Stimulated activated memory B cell treated with anti-CD40 and anti-IgM and Interleukin-4, amounts not matched to agents 10 μg/mL and 1 μg/mL and 100 μg/mL, for 72 hours (primary cell): ENCODE results near the gene TNS3.

Source experiments
- ATAC-seq: fragments of 150-1000 bp; cut with Tn5 transposase; 2 replicates; pipeline ENCODE4 v1.10.0; 2021
- H3K27ac Mint-ChIP-seq: one replicate; pipeline ENCODE4 v1.8.0; 2022; ENCODE audit warnings: mild to moderate bottlenecking, mixed read lengths
- H3K27me3 Mint-ChIP-seq: one replicate; pipeline ENCODE4 v1.8.0; 2022; ENCODE audit warnings: mixed read lengths
- H3K36me3 Mint-ChIP-seq: one replicate; pipeline ENCODE4 v1.8.0; 2022; ENCODE audit warnings: mixed read lengths
- H3K4me1 Mint-ChIP-seq: one replicate; pipeline ENCODE4 v1.8.0; 2022; ENCODE audit warnings: mixed read lengths
- H3K4me3 Mint-ChIP-seq: one replicate; pipeline ENCODE4 v1.8.0; 2022; ENCODE audit warnings: mild to moderate bottlenecking, moderate library complexity, mixed read lengths
- H3K9me3 Mint-ChIP-seq: one replicate; pipeline ENCODE4 v1.8.0; 2022; ENCODE audit warnings: mixed read lengths

The TNS3 gene

DNA sequence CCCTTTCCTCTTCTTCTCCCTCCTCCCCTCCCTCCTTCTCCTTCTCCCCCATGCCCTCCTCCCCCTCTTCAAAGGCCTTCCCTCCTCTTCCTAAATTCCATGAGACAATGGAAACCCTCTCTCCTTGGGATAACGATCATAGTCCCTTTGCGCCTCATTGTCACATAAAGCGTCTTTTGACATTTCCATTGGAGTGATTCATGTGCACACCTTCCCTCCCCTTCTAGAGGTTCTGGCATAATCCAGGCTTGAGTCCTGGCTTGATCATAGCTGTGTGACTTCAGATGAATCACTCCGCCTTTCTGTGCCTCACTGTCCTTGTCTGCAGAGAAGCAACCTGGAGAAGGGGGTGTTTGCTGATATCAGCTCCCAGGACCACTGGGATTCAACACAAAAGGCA is 204.2 kb downstream of the TNS3 start:
- no peaks in the 10 kb centered on the region for H3K4me1 Mint-ChIP-seq
- H3K4me3 Mint-ChIP-seq, result no peak overlapping the region
- H3K9me3 Mint-ChIP-seq, result no peaks in the 10 kb centered on the region
- ATAC-seq, result no peak
- H3K36me3 Mint-ChIP-seq, result peaks cover 20% of the 10 kb centered on the region
- H3K27ac Mint-ChIP-seq, result no peak overlapping the region
- no peaks in the 10 kb centered on the region for H3K27me3 Mint-ChIP-seq

DNA sequence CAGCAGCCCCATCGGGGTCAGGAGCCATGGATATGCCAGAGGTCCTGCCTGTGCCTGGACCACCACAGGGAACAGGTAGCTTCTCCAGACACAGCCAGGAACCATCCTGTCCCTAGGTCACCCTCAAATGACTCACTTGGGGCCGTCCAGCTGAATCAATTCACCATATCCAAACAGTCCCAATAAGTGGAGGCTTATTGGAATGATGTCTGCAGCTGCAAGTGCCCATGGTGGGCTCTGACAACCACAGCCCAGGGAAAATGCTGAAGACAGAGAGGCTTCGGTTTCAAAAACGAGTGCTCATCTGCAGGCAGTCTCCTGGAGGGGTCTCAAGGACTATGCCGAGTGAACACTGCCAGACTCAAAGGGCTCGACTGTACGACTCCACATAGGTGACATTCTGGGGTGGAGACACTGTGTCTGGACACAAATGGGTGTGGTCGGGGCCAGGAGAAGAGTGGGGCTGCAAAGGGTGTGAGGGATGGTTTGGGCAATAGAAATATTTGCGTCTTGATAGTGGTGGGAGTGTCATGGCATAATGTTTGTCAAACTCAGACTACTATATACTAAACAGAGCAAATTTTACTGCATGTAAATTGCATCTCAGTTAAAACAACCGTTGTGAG is 204.8 kb downstream of the TNS3 start:
- Mint-ChIP-seq H3K9me3 (no peaks in the 10 kb centered on the region), H3K4me3 (no peak overlapping the region), H3K36me3 (peaks cover 18% of the 10 kb centered on the region), H3K27me3 (no peaks in the 10 kb centered on the region), H3K27ac (no peak overlapping the region), H3K4me1 (no peaks in the 10 kb centered on the region)
- ATAC-seq, result no peak

DNA sequence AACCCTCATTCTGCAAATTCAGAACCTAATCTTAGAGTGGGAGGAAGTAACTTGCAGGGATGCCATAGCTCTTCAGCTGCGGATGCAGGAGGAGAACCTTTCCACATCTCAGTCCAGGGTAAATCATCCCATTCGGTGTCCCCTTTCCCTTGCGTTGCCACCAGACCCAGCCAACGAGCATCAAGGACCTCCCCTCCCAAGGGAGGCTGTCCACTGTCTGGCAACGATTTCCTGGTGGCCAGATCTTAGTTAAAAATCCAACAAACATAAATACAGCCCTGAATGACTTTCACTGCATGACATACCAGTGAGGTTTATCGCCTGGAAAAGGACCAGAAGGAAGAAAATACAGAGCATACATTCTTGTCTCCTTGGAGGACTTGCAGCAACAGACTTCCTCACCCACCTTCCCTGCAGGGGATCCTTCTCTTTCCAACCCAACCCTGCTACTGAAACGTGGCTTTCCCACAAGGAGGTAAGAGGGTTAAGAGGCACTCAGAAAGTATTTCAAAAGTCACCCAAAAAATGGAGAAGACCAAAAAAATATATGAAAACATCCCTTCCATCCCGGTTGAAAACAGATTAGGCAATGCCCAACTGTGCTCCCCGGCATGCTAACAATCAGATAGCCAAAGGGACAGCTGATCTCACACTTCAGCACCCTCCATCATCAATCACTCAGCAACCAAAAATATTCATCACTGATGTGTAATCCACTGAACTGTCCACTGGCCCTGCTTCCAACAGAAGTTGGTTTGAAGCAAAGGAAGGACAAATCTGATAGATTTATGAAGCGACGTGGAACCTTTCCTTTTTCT is 206.6 kb downstream of the TNS3 start:
- no peak overlapping the region for H3K27ac Mint-ChIP-seq
- H3K4me3 Mint-ChIP-seq, result no peak overlapping the region
- H3K36me3 Mint-ChIP-seq, result peaks cover 13% of the 10 kb centered on the region
- no peaks in the 10 kb centered on the region for H3K9me3 Mint-ChIP-seq
- no peaks in the 10 kb centered on the region for H3K27me3 Mint-ChIP-seq
- no peaks in the 10 kb centered on the region for H3K4me1 Mint-ChIP-seq
- ATAC-seq, result no peak

DNA sequence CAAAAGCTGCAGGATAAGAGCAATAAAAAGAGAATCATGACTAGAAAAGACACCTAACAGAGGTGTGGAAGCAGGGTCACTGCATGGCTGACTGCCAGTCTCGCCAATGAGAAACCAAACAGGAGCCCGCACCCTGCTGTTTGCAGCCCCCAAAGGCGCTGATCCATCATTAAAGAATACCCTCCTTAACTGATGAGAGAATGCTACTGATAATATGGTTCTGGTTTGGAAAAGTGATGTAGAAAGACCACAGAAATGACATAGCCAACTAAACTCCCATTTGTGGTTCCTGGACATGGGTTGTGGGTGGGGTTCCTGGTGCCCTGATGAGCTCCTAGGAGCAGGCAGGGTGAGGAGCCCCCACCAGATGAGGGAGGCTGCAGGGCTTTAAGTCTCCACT is 207.4 kb downstream of the TNS3 start:
- Mint-ChIP-seq H3K9me3 (no peaks in the 10 kb centered on the region), H3K27me3 (no peaks in the 10 kb centered on the region), H3K4me1 (no peaks in the 10 kb centered on the region), H3K36me3 (peaks cover 13% of the 10 kb centered on the region), H3K27ac (no peak overlapping the region), H3K4me3 (no peak overlapping the region)
- ATAC-seq, result no peak

DNA sequence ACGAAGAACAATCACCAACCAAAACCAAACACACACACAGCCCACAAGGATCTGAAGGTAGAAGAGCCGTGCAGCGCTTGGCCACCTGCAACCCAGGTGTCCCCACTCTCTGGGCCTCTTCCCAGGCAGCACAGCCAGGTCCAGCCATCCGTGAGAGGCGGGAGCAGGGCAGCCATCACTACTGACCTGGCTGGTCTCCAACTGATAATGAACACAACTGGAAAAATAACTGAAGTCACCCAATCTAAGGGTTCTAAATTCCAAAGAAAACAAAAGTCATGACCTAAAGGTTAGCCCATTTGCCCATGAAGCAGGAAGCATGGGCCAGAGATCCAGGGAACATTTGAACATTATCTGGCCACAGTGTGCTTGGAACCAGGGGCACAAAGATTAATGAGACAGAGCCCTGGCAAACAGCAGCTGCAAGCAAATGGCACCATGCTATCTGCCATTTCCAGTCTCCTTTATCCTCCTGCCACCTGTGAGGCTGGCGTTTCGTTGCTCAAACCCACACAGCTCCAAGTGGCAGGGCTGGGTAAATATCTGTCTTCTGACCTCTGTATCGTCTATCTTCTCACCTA is 207.9 kb downstream of the TNS3 start:
- Mint-ChIP-seq H3K36me3 (peaks cover 19% of the 10 kb centered on the region), H3K4me3 (no peak overlapping the region), H3K4me1 (no peaks in the 10 kb centered on the region), H3K27me3 (no peaks in the 10 kb centered on the region), H3K27ac (no peak overlapping the region), H3K9me3 (no peaks in the 10 kb centered on the region)
- ATAC-seq, result no peak

DNA sequence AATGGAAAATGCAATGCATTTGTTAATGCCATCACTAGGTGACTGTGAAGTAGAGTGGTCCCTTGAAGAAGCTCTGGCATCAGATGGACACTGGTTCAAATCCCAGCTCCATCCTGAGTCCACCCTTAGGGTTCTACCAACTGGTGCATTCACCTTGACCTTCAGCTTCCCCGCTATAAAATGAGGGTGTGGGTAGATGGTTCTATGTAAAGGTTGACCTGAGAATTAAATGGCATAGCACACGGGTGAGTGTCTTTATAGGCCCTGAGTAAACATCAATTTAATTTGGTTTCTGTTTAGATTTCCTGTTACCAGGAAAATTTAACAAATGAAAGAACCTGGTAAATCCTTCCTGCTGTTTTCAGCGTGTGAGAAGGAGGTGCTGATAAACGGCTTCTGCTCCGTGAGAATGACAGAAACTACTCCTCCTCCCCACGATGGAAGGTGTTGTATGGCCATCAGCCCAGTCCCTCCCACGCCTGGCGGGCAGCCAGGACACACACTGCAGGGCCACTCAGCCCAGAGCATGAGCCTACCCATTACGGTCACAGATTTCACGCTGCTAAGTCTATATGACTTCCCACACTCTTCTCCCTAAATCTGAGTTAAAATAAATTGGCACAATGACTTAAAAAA is 210.1 kb downstream of the TNS3 start:
- Mint-ChIP-seq H3K9me3 (no peaks in the 10 kb centered on the region), H3K27me3 (no peaks in the 10 kb centered on the region), H3K4me3 (no peak overlapping the region), H3K4me1 (no peaks in the 10 kb centered on the region), H3K27ac (no peak overlapping the region), H3K36me3 (peaks cover 25% of the 10 kb centered on the region)
- ATAC-seq, result no peak

DNA sequence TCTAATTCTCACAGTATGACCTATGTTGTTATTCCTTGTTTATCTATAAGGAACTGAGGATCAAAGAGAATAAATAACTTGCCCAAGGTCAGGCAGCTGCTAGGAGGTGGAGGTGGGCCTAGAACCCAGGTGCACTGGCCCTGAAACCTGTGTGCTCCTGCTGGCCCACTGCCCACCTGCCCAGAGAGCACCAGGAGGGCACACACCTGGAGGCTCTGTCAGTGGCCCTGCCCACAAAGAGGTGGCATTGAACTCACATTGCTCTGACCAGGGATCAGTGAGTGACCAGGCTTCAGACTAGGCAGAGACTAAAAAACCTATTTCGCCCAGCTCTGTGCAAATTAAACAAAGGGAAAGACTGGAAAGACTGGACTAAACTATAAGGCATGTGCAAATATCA is 210.6 kb downstream of the TNS3 start:
- Mint-ChIP-seq H3K4me1 (no peaks in the 10 kb centered on the region), H3K9me3 (no peaks in the 10 kb centered on the region), H3K36me3 (peaks cover 22% of the 10 kb centered on the region), H3K4me3 (no peak overlapping the region), H3K27me3 (no peaks in the 10 kb centered on the region), H3K27ac (no peak overlapping the region)
- ATAC-seq, result no peak

DNA sequence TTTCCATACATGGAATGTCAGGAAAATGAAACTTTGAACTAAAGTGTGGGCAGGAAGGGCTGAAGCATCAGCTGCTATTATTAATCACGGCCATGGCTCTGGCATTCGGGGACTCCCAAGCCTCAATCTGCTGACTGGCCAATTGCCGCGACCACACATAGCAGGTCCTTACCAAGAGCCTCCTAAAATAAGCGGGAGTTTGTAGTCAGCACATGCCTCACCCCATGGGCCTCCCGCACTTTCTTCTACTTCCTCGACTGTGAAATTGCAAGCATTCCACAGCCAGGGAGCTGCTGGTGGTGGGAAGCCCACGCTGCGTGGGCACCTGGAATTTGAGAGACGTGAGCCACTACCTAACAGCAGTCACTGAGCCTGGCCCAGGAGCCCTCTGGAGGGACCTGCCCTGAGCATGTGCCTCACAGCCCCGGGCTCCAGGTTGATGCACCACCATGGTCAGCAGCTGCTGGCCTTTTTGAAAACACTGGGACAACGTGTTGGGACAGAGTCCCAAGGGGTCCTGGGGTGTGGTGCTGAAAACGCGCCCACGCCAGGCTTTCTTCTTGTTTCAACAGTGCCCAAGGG is 211.4 kb downstream of the TNS3 start:
- Mint-ChIP-seq H3K27me3 (no peaks in the 10 kb centered on the region), H3K4me3 (no peak overlapping the region), H3K36me3 (peaks cover 22% of the 10 kb centered on the region), H3K9me3 (no peaks in the 10 kb centered on the region), H3K4me1 (no peaks in the 10 kb centered on the region), H3K27ac (no peak overlapping the region)
- no peak for ATAC-seq

DNA sequence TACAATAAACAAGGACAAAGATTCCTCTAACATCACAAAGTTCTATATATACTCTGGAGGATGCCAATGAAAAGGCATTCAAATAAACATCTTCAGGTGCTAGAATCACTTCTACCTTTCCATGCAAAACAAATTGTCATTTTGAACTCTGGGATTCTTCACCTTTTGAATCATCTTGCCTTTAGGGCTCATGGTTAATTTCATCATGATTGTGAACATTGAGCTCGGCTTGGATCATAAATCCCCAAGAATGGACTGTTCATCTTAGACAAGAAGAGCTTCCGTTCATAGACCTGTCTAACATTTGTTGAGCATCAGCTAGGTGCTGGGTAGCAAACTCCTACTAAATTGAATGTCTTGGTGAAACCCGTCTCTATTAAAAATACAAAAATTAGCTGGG is 212.2 kb downstream of the TNS3 start:
- H3K36me3 Mint-ChIP-seq, result peaks cover 22% of the 10 kb centered on the region
- ATAC-seq, result no peak
- H3K9me3 Mint-ChIP-seq, result no peaks in the 10 kb centered on the region
- no peak overlapping the region for H3K27ac Mint-ChIP-seq
- H3K4me1 Mint-ChIP-seq, result no peaks in the 10 kb centered on the region
- no peak overlapping the region for H3K4me3 Mint-ChIP-seq
- no peaks in the 10 kb centered on the region for H3K27me3 Mint-ChIP-seq

DNA sequence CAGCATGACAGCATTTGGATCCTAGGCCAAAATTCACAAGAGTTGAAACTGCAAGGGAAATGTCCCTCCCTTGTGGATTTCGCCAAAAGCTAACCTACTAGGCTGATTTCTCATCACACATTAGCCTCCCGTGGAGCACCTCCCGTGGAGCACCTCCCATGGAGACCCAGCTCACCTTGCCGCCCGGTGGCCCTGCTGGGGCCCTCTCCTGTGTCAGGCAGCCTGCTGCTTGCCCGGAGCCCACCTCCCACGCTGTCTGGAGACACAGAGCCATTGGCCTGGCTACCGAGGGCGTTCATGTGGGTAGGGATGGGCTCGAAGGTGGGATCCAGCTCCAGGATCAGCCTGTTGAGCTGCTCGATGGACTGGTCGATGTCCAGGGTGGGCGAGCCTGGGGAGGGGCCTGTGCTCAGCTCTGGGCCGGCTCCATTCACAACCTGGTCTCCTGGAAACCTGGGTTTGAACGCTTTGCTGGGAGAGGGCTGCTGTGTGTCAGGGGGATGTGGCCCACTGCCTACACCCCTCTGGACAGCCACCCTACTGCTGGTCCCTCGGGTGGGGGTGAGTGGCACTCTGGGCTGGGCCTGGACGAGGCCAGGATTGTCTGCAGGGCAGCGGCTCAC is 213.6 kb downstream of the TNS3 start:
- no peak for ATAC-seq
- Mint-ChIP-seq H3K4me3 (no peak overlapping the region), H3K36me3 (peaks cover 22% of the 10 kb centered on the region), H3K27ac (no peak overlapping the region), H3K27me3 (no peaks in the 10 kb centered on the region), H3K9me3 (no peaks in the 10 kb centered on the region), H3K4me1 (no peaks in the 10 kb centered on the region)

DNA sequence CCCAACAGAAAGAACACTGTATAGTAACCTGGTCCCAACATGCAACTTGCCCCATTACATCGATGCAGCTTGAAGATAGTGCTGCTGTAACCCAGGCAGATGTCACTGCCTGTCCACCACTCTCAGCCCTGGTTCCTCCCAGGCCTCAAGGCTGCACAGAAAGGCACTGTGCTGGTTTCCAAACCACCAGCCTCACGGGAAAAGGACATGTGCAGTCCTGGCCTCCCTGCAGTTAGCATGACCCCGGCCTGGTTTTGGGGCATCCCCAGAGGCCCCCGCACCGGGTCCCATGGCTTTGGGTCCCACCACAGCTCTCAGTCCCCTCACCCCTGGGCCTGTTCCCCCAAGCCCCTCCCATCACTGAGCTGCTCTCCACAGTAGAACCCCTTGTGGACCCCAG is 214.5 kb downstream of the TNS3 start:
- Mint-ChIP-seq H3K4me1 (no peaks in the 10 kb centered on the region), H3K36me3 (peaks cover 22% of the 10 kb centered on the region), H3K9me3 (no peaks in the 10 kb centered on the region), H3K27me3 (no peaks in the 10 kb centered on the region), H3K4me3 (no peak overlapping the region), H3K27ac (no peak overlapping the region)
- no peak for ATAC-seq

DNA sequence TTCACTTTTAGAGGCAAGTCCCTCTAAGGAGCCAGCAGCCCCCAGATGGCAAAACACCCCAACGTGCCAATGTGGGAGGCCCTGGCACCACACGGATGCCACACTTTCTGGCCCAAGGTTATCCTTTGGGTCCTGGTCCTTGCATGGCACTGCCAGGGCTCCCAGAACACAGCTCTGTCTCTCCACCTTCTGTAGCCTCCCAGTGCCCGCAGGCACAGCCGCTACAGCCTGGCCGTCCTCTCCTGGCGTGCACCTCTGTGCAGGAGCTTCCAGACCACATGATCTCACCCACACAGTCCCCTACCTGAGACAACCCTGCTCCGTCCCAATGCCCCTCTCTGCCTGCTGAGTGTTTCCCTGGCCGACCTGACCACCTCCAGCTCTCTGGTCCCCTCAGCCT is 215.0 kb downstream of the TNS3 start:
- H3K27ac Mint-ChIP-seq, result no peak overlapping the region

DNA sequence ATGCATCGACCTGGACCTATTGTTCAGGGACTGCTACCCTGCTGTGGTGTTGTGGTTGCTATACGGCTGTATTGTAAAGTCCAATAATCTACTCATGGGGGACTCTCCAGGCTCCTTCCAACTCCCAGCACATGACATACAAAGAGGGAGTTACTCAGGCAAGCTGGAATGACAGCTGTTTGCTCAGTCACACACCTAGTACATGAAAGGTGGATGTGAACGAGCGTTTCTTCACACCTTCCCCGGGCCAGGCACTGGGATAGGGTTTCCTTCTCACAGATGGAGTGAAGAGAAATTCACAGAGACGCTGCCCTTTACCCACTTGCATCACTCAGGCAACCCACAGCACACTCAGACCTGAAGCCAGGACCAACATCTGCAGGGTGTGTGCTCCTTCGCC is 215.7 kb downstream of the TNS3 start:
- Mint-ChIP-seq H3K27me3 (no peaks in the 10 kb centered on the region), H3K27ac (no peak overlapping the region), H3K36me3 (peaks cover 25% of the 10 kb centered on the region), H3K9me3 (no peaks in the 10 kb centered on the region), H3K4me1 (peaks cover 7% of the 10 kb centered on the region), H3K4me3 (no peak overlapping the region)
- no peak for ATAC-seq

More for the DNA sequence above, 215.0 kb downstream of the TNS3 start:
- Mint-ChIP-seq H3K27me3 (no peaks in the 10 kb centered on the region), H3K4me3 (no peak overlapping the region), H3K4me1 (no peaks in the 10 kb centered on the region), H3K9me3 (no peaks in the 10 kb centered on the region), H3K36me3 (peaks cover 22% of the 10 kb centered on the region)
- no peak for ATAC-seq

DNA sequence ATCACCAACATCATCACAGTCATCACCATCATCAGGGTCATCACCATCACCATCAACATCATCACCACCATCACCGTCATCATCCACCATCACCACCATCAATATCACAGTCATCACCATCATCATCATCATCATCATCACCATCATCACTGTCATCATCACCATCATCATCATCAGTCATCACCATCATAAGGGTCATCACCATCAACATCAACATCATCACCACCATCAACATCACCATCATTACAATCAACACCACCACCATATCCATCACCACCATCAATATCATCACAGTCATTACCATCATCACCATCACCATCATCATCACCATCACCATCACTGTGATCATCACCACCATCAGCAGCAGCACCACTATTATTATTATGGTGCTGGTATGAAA is 218.9 kb downstream of the TNS3 start:
- H3K4me3 Mint-ChIP-seq, result no peak overlapping the region
- no peaks in the 10 kb centered on the region for H3K27me3 Mint-ChIP-seq
- no peak for ATAC-seq
- H3K9me3 Mint-ChIP-seq, result no peaks in the 10 kb centered on the region
- no peak overlapping the region for H3K27ac Mint-ChIP-seq
- H3K4me1 Mint-ChIP-seq, result peaks cover 8% of the 10 kb centered on the region
- H3K36me3 Mint-ChIP-seq, result peaks cover 19% of the 10 kb centered on the region

DNA sequence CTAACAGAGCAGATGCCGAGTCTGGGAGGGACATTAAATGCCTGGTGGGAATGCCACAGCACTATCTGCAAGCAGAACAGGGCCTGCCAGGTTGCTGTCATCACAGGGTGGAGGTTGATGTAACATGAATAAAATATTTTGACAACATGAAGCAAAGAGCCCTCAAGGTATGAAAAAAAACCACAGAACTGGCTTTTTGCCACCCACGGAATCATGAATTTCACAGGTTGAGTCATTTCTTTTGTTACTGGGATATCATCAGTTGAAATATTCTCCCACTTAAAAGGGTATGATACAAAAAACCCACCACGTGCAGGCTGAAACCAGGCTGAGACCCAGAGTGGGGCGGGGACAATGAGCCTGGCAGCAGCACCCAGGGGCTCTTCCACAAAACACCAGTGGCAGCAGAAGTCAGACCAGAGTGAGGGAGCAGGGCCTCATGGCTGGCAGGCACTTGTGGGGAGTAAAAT is 220.1 kb downstream of the TNS3 start:
- Mint-ChIP-seq H3K4me3 (no peak overlapping the region), H3K27ac (no peak overlapping the region), H3K36me3 (peaks cover 7% of the 10 kb centered on the region), H3K9me3 (no peaks in the 10 kb centered on the region), H3K4me1 (peaks cover 8% of the 10 kb centered on the region), H3K27me3 (no peaks in the 10 kb centered on the region)
- ATAC-seq, result no peak
